Hepatocyte (in vitro differentiated cells): ENCODE data around the gene LDAF1. TPM values are rescaled to one million over a fixed set of nuclear protein-coding genes. Genes with fewer than 3 reads are reported as not detected.

Source experiments
- DNase-seq: peaks from one replicate; pipeline ENCODE4 v3.0.0-alpha.2; 2016; ENCODE audit warnings: low spot score
- H2AFZ ChIP-seq: fragments of 200-600 bp; sonication (generic); 2 replicates; pipeline ENCODE4 v1.6.0; 2016; ENCODE audit warnings: antibody characterized with exemption, mild to moderate bottlenecking
- H3K27ac ChIP-seq: fragments of 200-600 bp; sonication (generic); 2 replicates; pipeline ENCODE4 v1.5.1; 2016; ENCODE audit warnings: mild to moderate bottlenecking
- H3K27me3 ChIP-seq: fragments of 200-600 bp; sonication (generic); 2 replicates; pipeline ENCODE4 v1.6.1; 2016
- H3K36me3 ChIP-seq: fragments of 200-600 bp; sonication (generic); replicated peaks from 2 replicates; pipeline ENCODE4 v1.5.1; 2016; ENCODE audit warnings: low read depth; ENCODE audit not compliant: insufficient read depth
- H3K4me1 ChIP-seq: fragments of 200-600 bp; sonication (generic); 2 replicates; pipeline ENCODE4 v1.5.1; 2016; ENCODE audit warnings: mild to moderate bottlenecking, moderate library complexity; ENCODE audit not compliant: insufficient read depth
- H3K4me2 ChIP-seq: fragments of 200-600 bp; sonication (generic); 2 replicates; pipeline ENCODE4 v1.6.0; 2016
- H3K4me3 ChIP-seq: fragments of 200-600 bp; sonication (generic); 2 replicates; pipeline ENCODE4 v1.5.1; 2016; ENCODE audit warnings: mild to moderate bottlenecking
- H3K79me2 ChIP-seq: fragments of 200-600 bp; sonication (generic); 2 replicates; pipeline ENCODE4 v1.6.0; 2017; ENCODE audit warnings: mild to moderate bottlenecking
- H3K9me2 ChIP-seq: fragments of 200-600 bp; sonication (generic); replicated peaks from 2 replicates; pipeline ENCODE4 v1.6.0; 2017; ENCODE audit warnings: mild to moderate bottlenecking; ENCODE audit not compliant: insufficient read depth
- H3K9me3 ChIP-seq: fragments of 200-600 bp; sonication (generic); 2 replicates; pipeline ENCODE4 v1.5.1; 2016; ENCODE audit warnings: low read depth, mild to moderate bottlenecking
- H4K20me1 ChIP-seq: fragments of 200-600 bp; sonication (generic); 2 replicates; pipeline ENCODE4 v1.6.0; 2016; ENCODE audit warnings: mild to moderate bottlenecking; ENCODE audit not compliant: insufficient read depth, poor library complexity, severe bottlenecking
- EZH2 ChIP-seq: fragments of 200-600 bp; sonication (generic); IDR thresholded peaks from 2 replicates; pipeline ENCODE4 v1.6.1; 2016; ENCODE audit warnings: antibody characterized with exemption, mild to moderate bottlenecking, borderline replicate concordance
- EZH2phosphoT487 ChIP-seq: fragments of 200-600 bp; sonication (generic); IDR thresholded peaks from one replicate; pipeline ENCODE4 v1.6.1; 2018; ENCODE audit warnings: antibody characterized with exemption, mild to moderate bottlenecking, low read depth, moderate library complexity; ENCODE audit not compliant: unreplicated experiment, severe bottlenecking
- WGBS: methylation state at CpG from one replicate; pipeline ENCODE4 v1.1.6; 2016; ENCODE audit warnings: low lambda C conversion rate; ENCODE audit errors: missing lambda C conversion rate; 5-methylcytosine and 5-hydroxymethylcytosine counted together
- polyA plus RNA-seq: library from polyadenylated mRNA; unstranded; fragments of >200 nt; fragmentation: Nextera tagmentation; extraction: Ambion mirVana; gene quantifications from 2 replicates; pipeline ENCODE4 v1.2.1, GENCODE V29; 2016
- total RNA-seq: library from RNA; depleted of rRNA; stranded (reverse); fragments of >200 nt; gene quantifications from 2 replicates; pipeline ENCODE4 v1.2.3, GENCODE V29; 2014
- TF ChIP-seq, protein P1 (sequence below): fragments of 200-600 bp; sonication (generic); IDR thresholded peaks from 2 replicates; pipeline ENCODE4 v1.5.1; 2016; ENCODE audit warnings: antibody characterized with exemption, mild to moderate bottlenecking; ENCODE audit not compliant: poor library complexity

LDAF1 gene
- total and polyA plus RNA-seq, 2 experiments from 2014 or later: 16.0 to 32.4 TPM

- Histone ChIP-seq H2AFZ (no peak overlapping the region), H3K9me2 (no peaks in the 10 kb centered on the region), H3K27me3 (no peaks in the 10 kb centered on the region), H4K20me1 (no peaks in the 10 kb centered on the region), H3K4me1 (peaks cover 6% of the 10 kb centered on the region), H3K27ac (no peak overlapping the region), H3K9me3 (no peaks in the 10 kb centered on the region), H3K4me2 (no peak overlapping the region), H3K4me3 (no peak overlapping the region), H3K36me3 (no peaks in the 10 kb centered on the region), H3K79me2 (no peaks in the 10 kb centered on the region)
- no peak for DNase-seq
- 57% methylated on average over 7 of the region's 7 CpGs for WGBS
- TF ChIP-seq, protein P1, sequence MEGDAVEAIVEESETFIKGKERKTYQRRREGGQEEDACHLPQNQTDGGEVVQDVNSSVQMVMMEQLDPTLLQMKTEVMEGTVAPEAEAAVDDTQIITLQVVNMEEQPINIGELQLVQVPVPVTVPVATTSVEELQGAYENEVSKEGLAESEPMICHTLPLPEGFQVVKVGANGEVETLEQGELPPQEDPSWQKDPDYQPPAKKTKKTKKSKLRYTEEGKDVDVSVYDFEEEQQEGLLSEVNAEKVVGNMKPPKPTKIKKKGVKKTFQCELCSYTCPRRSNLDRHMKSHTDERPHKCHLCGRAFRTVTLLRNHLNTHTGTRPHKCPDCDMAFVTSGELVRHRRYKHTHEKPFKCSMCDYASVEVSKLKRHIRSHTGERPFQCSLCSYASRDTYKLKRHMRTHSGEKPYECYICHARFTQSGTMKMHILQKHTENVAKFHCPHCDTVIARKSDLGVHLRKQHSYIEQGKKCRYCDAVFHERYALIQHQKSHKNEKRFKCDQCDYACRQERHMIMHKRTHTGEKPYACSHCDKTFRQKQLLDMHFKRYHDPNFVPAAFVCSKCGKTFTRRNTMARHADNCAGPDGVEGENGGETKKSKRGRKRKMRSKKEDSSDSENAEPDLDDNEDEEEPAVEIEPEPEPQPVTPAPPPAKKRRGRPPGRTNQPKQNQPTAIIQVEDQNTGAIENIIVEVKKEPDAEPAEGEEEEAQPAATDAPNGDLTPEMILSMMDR: no peak
- no peak for TF ChIP-seq EZH2
- TF ChIP-seq EZH2phosphoT487: no peak
Observed at GRCh38 chr16:21218153-21218552, 59.7 kb downstream of the LDAF1 start.

GRCh38 chr16:21219551-21219950 is 61.1 kb downstream of the LDAF1 start:
- no peaks in the 10 kb centered on the region for H3K27me3 ChIP-seq
- DNase-seq: no peak
- TF ChIP-seq EZH2: no peak
- TF ChIP-seq, protein P1: no peak
- TF ChIP-seq EZH2phosphoT487: no peak
- H3K4me3 ChIP-seq: no peak overlapping the region
- H3K27ac ChIP-seq: no peak overlapping the region
- no peaks in the 10 kb centered on the region for H3K79me2 ChIP-seq
- H4K20me1 ChIP-seq: no peaks in the 10 kb centered on the region
- H3K4me1 ChIP-seq: peaks cover 14% of the 10 kb centered on the region
- H3K4me2 ChIP-seq: no peak overlapping the region
- H2AFZ ChIP-seq: no peak overlapping the region
- no peaks in the 10 kb centered on the region for H3K36me3 ChIP-seq
- no peaks in the 10 kb centered on the region for H3K9me2 ChIP-seq
- WGBS: 97% methylated on average over 2 of the region's 2 CpGs
- no peaks in the 10 kb centered on the region for H3K9me3 ChIP-seq

DNA sequence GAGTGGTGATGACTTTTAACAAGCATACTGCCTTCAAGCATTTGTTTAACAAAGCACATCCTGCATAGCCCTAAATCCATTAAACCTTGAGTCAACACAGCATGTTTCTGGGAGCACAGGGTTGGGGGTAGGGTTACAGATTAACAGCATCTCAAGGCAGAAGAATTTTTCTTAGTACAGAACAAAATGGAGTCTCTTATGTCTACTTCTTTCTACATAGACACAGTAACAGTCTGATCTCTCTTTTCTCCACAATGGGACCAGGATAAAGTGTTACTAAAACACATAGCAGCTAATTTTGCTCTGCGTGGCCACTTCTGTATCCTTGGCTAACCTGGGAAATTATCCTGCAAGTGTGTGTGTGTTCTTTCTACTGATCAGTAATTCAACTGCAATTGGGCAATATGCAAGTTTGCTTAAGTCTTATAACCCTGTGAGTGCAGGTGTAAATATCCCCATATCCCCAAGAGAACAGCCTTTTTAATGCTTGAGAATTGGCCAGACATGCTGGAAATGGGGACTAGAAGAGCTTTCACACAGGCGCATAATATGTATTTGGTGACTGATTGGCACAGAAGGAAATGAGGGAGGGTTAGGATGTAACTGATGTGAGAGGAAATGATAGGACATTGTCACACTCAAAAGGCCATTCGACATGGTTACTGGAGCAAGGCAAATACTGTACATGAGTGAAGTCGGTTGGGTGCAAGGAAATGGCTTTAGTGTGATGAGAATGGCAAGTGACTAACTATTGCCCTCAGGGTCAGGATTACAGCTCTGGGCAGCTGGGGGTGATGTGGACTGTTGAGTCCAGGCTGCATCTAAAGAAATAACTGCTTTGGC is 64.2 kb downstream of the LDAF1 start:
- TF ChIP-seq EZH2 (no peak), EZH2phosphoT487 (no peak)
- TF ChIP-seq, protein P1: no peak
- peak overlapping the region; percentile 89 for H3K27ac ChIP-seq
- no peaks in the 10 kb centered on the region for H3K9me3 ChIP-seq
- no peaks in the 10 kb centered on the region for H3K27me3 ChIP-seq
- peaks cover 14% of the 10 kb centered on the region for H3K4me1 ChIP-seq
- no peaks in the 10 kb centered on the region for H4K20me1 ChIP-seq
- no peaks in the 10 kb centered on the region for H3K79me2 ChIP-seq
- peak overlapping the region; percentile 56 for H3K4me2 ChIP-seq
- H2AFZ ChIP-seq: peak overlapping the region; percentile 41
- no peak for DNase-seq
- H3K9me2 ChIP-seq: no peaks in the 10 kb centered on the region
- no peaks in the 10 kb centered on the region for H3K36me3 ChIP-seq
- no peak overlapping the region for H3K4me3 ChIP-seq
- 56% methylated on average over 4 of the region's 4 CpGs for WGBS
